ENCODE measurements around the gene SULT6B1.
"Not testable (repeated sequence)": the region's sequence is repeated elsewhere in the genome, so short reads cannot be mapped to it uniquely, and the experiment has no call there.

SULT6B1 gene

GRCh38 chr2:37188570-37188969, at the start of gene SULT6B1:
Gene SULT6B1 (minus strand): TSS chr2:37188670. CDS start chr2:37188640, 30 bp downstream.
- DNase-seq = no peak

GRCh38 chr2:37232131-37232933, 43.9 kb upstream of the SULT6B1 start:
- DNase-seq = peak; percentile 24

GRCh38 chr2:37231241-37232130, 43.0 kb upstream of the SULT6B1 start, which contains the start of the genes CEBPZ and NDUFAF7:
Gene CEBPZ (minus strand): TSS chr2:37231596. CDS start chr2:37231567, 29 bp downstream.
Gene NDUFAF7 (plus strand): TSS chr2:37231658. CDS start chr2:37231706, 48 bp downstream.
- DNase-seq = peak; percentile 97

- DNase-seq = peak; percentile 33
Observed at GRCh38 chr2:37230581-37230980, 42.1 kb upstream of the SULT6B1 start.

- no peak for DNase-seq
Observed at GRCh38 chr2:37228788-37229187, 40.3 kb upstream of the SULT6B1 start.

GRCh38 chr2:37226863-37227262, 38.4 kb upstream of the SULT6B1 start:
- DNase-seq = no peak

- not testable (repeated sequence) for DNase-seq
Observed at GRCh38 chr2:37225129-37225528, 36.7 kb upstream of the SULT6B1 start.

GRCh38 chr2:37224063-37224462, 35.6 kb upstream of the SULT6B1 start:
- DNase-seq = peak; percentile 18

- DNase-seq = no peak
Observed at GRCh38 chr2:37223131-37223530, 34.7 kb upstream of the SULT6B1 start.

GRCh38 chr2:37219046-37219445, 30.6 kb upstream of the SULT6B1 start:
- DNase-seq = no peak

GRCh38 chr2:37215250-37215649, 26.8 kb upstream of the SULT6B1 start:
- DNase-seq = peak; percentile 48

- no peak for DNase-seq
Observed at GRCh38 chr2:37211939-37212338, 23.5 kb upstream of the SULT6B1 start.

GRCh38 chr2:37211212-37211611, 22.7 kb upstream of the SULT6B1 start:
- no peak for DNase-seq

GRCh38 chr2:37206760-37207159, 18.3 kb upstream of the SULT6B1 start:
- not testable (repeated sequence) for DNase-seq

- DNase-seq = no peak
Observed at GRCh38 chr2:37205689-37206341, 17.3 kb upstream of the SULT6B1 start.

GRCh38 chr2:37205071-37205661, 16.7 kb upstream of the SULT6B1 start:
- DNase-seq = not testable (repeated sequence)

- DNase-seq = no peak
Observed at GRCh38 chr2:37203708-37204107, 15.2 kb upstream of the SULT6B1 start.

GRCh38 chr2:37201766-37202165, 13.3 kb upstream of the SULT6B1 start:
- peak; percentile 76 for DNase-seq

- no peak for DNase-seq
Observed at GRCh38 chr2:37201208-37201607, 12.7 kb upstream of the SULT6B1 start.

GRCh38 chr2:37198681-37199065, 10.2 kb upstream of the SULT6B1 start:
- no peak for DNase-seq

- peak; percentile 92 for DNase-seq
Observed at GRCh38 chr2:37196320-37197195, 8.1 kb upstream of the SULT6B1 start, which contains the start of gene CEBPZOS. Gene CEBPZOS (plus strand): TSS chr2:37196496. CDS start chr2:37199705, 3,209 bp downstream.
